Activated naive CD8-positive, alpha-beta T cell (primary cell): Measurements from ENCODE around the gene CTDSPL.
"Not testable (repeated sequence)": the region's sequence is repeated elsewhere in the genome, so short reads cannot be mapped to it uniquely, and the experiment has no call there.

Source experiments
- H3K27ac Mint-ChIP-seq: one replicate; pipeline ENCODE4 v1.8.0; 2021; ENCODE audit warnings: mixed read lengths
- H3K27me3 Mint-ChIP-seq: one replicate; pipeline ENCODE4 v1.8.0; 2021; ENCODE audit warnings: mixed read lengths
- H3K36me3 Mint-ChIP-seq: one replicate; pipeline ENCODE4 v1.8.0; 2021; ENCODE audit warnings: mixed read lengths
- H3K4me1 Mint-ChIP-seq: one replicate; pipeline ENCODE4 v1.8.0; 2021; ENCODE audit warnings: low read depth, mixed read lengths
- H3K4me3 Mint-ChIP-seq: one replicate; pipeline ENCODE4 v1.8.0; 2021; ENCODE audit warnings: mild to moderate bottlenecking, mixed read lengths
- H3K9me3 Mint-ChIP-seq: one replicate; pipeline ENCODE4 v1.8.0; 2021; ENCODE audit warnings: low read depth, mixed read lengths

Gene CTDSPL

DNA sequence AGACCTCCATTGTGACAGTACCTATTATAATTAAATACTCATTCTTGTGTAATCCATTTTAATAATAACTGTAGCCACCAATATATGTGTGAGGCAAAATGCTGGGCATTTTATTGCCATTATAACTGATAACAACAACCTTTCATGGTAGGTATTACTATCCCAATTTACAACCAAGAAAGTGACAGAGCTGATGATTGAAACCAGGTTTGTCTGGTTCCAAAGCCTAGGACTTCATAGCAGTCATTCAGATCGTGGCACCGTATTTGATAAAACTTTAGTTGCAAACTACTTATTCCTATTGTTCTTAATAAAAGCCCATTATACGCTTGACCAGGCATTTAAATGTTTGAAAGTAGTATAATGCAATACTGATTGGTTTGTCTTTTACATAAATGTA lies 102.5 kb downstream of the CTDSPL start:
- no peaks in the 10 kb centered on the region for H3K27me3 Mint-ChIP-seq
- no peaks in the 10 kb centered on the region for H3K9me3 Mint-ChIP-seq
- no peaks in the 10 kb centered on the region for H3K36me3 Mint-ChIP-seq
- no peak overlapping the region for H3K27ac Mint-ChIP-seq
- no peaks in the 10 kb centered on the region for H3K4me1 Mint-ChIP-seq
- H3K4me3 Mint-ChIP-seq: no peak overlapping the region

DNA sequence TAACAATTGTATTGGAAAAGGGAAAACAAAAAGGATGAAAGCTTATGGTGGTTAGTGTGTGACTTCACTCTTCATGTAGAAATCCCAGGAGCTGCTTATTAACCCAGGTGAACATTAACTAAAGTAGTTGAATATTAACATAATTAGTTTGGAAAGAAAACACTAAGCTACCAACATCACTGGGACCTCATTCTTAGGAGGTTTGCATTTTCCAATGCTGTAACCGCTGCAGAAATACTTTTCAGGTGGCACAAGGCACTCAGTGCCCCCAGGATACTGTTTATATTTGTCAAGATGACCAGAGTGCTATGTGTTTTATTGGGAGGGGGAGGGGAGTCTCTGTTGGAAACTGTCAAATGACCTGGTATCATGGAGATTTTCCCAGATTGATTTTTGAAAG lies 103.0 kb downstream of the CTDSPL start:
- Mint-ChIP-seq H3K27ac (no peak overlapping the region), H3K36me3 (no peaks in the 10 kb centered on the region), H3K4me1 (no peaks in the 10 kb centered on the region), H3K27me3 (no peaks in the 10 kb centered on the region), H3K9me3 (no peaks in the 10 kb centered on the region), H3K4me3 (no peak overlapping the region)

DNA sequence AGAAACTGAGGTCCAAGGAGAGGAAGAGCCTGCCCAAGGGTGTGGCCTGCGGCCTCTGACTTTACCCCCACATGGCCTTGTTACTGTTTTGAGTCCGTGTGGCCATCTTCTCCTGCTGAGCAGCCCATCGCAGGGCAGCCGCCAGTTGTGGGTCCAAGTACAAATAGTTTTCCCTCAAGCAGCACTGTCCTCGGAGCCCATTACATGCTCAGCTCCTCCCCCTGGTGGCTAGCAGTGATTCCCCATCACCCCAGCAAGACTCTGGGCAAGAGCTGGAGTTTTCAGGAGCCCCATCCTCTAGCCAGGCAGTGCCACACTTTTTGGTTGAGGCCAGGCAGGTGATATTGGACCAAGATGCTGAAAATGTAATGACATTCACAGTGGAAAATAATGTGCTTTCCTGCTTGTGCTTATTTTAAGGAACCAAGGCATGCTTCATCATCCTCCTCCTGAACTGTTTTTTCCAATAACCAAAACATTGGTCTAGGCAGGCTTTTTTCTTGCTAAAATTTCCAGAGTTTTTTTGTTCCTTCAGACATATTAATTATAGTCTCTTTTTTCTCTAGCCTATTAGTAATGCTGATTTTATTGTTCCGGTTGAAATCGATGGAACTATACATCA lies 105.7 kb downstream of the CTDSPL start:
- Mint-ChIP-seq H3K9me3 (no peaks in the 10 kb centered on the region), H3K4me1 (no peaks in the 10 kb centered on the region), H3K27me3 (no peaks in the 10 kb centered on the region), H3K4me3 (no peak overlapping the region), H3K36me3 (no peaks in the 10 kb centered on the region), H3K27ac (no peak overlapping the region)

DNA sequence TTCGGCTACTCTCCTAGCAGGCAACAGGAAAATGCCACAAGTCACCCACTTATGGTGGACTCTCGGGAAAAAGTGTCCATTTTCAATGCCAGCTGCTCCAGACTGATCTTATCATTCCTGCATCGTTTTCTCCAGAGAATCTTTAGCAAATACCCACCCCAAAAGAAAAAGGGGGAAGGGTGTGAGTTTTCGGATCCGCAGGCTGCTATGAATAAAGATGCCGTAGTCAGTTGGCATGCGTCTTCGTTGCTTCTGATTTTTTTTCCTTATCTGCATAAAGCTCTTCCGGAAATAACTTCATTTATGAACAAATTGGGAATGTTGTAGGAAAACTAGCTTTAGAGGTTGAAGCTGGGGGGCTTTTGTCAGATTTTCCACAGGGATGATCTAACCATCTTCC lies 106.5 kb downstream of the CTDSPL start:
- H3K27ac Mint-ChIP-seq: no peak overlapping the region
- H3K9me3 Mint-ChIP-seq: no peaks in the 10 kb centered on the region
- H3K4me3 Mint-ChIP-seq: no peak overlapping the region
- no peaks in the 10 kb centered on the region for H3K27me3 Mint-ChIP-seq
- H3K4me1 Mint-ChIP-seq: no peaks in the 10 kb centered on the region
- H3K36me3 Mint-ChIP-seq: no peaks in the 10 kb centered on the region

DNA sequence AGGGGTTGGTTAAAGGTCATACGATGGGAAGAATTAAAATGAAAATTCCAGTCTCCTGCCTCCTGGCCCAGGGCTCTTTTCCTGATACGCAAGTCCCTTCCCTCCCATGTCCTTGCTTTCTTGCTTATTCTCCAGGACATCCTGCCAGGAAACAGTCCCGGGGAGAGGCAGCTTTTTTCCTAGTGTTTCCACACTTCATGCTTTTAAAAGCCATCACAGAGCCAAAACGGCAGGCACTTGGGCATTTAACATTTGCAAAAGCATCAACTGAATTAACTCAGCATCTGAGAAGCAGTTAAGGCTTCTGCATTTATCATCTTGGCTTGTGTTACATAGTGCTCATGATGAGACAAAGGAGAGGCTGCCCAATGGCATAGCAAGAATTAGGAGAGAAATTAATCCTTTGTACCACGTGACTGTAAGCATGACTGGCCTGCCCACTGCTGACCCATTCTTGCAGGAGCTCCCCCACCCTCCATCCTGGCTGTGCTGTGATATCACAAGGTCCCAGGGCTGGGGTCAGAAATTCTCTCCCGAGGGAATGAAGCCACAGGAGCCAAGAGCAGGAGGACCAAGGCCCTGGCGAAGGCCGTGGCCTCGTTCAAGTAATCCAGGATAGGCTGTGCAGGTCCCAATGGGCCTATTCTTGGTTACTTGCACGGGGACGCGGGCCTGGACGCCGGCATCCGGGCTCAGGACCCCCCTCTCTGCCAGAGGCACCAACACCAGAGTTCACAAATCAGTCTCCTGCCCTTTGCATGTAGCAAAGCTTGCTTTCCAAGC lies 107.3 kb downstream of the CTDSPL start:
- no peaks in the 10 kb centered on the region for H3K27me3 Mint-ChIP-seq
- no peaks in the 10 kb centered on the region for H3K9me3 Mint-ChIP-seq

DNA sequence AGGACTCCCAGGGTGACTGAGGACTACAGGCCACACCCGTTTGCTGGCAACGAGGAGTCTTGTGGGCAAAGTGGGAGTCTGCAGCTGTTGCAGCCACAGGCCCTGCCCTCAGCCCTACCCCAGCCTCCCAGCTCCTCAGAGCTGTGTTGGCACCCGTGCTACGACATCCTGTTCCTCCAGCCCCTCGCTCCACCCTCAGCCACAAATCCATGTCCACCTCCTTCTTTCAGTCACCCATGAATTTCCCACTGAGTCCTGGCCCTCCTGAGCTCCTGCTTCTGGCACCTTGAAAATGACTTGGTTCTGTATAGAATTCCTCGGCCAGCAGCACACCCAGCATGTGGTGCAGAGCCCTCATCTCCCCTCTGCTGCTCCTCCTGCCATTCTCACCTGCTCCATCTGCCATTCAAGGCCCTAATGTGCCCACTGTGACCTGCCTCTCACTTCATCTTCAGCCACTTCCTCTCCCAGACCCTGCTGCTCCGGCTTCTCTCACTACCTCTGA lies 108.0 kb downstream of the CTDSPL start:
- H3K4me1 Mint-ChIP-seq: no peaks in the 10 kb centered on the region
- H3K27ac Mint-ChIP-seq: no peak overlapping the region
- no peaks in the 10 kb centered on the region for H3K27me3 Mint-ChIP-seq
- no peak overlapping the region for H3K4me3 Mint-ChIP-seq
- H3K9me3 Mint-ChIP-seq: no peaks in the 10 kb centered on the region
- no peaks in the 10 kb centered on the region for H3K36me3 Mint-ChIP-seq

More for the DNA sequence above, 107.3 kb downstream of the CTDSPL start:
- no peaks in the 10 kb centered on the region for H3K36me3 Mint-ChIP-seq
- H3K4me3 Mint-ChIP-seq: no peak overlapping the region
- H3K4me1 Mint-ChIP-seq: no peaks in the 10 kb centered on the region
- H3K27ac Mint-ChIP-seq: no peak overlapping the region

DNA sequence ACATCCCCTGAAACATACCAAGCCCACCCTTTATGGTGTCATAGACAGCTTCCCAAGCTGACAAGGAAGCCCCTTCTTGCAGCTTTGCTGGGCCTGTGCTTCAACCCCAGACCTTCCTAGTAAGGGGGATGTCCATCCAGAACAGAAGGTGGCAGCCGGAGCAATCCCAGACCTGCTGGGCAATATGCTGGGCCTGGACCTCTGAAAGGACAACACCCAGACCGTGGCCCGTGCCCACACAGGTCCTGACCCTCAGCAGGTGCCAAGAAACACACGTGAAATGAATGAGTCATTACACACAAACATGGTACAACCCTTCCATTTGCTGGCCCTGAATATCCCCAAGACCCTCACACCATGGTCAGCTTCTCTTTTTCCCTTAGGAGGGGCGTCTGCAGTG lies 109.1 kb downstream of the CTDSPL start:
- Mint-ChIP-seq H3K27ac (no peak overlapping the region), H3K9me3 (no peaks in the 10 kb centered on the region), H3K4me3 (no peak overlapping the region), H3K27me3 (no peaks in the 10 kb centered on the region), H3K36me3 (no peaks in the 10 kb centered on the region), H3K4me1 (peaks cover 4% of the 10 kb centered on the region)

DNA sequence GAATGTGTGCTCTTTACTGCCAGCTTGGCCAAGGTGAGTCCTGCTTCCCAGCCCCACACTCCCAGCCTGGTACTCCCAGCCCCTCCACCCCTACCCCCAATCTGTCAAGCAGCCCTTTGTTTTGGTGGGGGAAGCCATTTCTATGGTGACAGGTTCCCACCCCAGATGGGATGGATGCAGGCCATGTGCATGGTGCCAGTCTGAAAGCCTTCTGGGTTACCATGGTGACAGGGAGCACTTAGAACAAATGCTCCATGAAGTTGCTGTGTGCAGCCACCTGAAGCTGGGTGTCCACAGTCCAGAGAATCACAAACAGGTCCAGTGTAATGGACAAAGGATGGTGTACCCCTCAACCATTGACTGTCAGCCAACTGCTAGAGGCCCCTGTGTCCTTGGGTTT lies 109.8 kb downstream of the CTDSPL start:
- H3K27me3 Mint-ChIP-seq: no peaks in the 10 kb centered on the region
- no peaks in the 10 kb centered on the region for H3K36me3 Mint-ChIP-seq
- H3K4me1 Mint-ChIP-seq: peaks cover 4% of the 10 kb centered on the region
- H3K9me3 Mint-ChIP-seq: no peaks in the 10 kb centered on the region
- no peak overlapping the region for H3K4me3 Mint-ChIP-seq
- no peak overlapping the region for H3K27ac Mint-ChIP-seq

DNA sequence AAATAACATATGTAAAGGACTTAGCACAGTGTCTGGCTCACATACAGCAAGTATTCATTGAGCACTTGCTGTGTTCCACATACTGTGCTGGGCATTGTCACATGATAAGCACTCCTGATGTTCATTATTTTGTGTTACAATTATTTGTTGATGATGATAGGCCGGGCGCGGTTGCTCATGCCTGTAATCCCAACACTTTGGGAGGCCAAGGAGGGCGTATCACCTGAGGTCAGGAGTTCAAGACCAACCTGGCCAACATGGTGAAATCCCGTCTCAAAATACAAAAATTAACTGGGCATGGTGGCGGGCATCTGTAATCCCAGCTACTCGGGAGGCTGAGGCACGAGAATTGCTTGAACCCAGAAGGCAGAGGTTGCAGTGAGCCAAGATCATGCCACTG lies 110.4 kb downstream of the CTDSPL start:
- H3K4me3 Mint-ChIP-seq, H3K36me3 Mint-ChIP-seq, H3K4me1 Mint-ChIP-seq, H3K27me3 Mint-ChIP-seq, H3K9me3 Mint-ChIP-seq, H3K27ac Mint-ChIP-seq: not testable (repeated sequence)

DNA sequence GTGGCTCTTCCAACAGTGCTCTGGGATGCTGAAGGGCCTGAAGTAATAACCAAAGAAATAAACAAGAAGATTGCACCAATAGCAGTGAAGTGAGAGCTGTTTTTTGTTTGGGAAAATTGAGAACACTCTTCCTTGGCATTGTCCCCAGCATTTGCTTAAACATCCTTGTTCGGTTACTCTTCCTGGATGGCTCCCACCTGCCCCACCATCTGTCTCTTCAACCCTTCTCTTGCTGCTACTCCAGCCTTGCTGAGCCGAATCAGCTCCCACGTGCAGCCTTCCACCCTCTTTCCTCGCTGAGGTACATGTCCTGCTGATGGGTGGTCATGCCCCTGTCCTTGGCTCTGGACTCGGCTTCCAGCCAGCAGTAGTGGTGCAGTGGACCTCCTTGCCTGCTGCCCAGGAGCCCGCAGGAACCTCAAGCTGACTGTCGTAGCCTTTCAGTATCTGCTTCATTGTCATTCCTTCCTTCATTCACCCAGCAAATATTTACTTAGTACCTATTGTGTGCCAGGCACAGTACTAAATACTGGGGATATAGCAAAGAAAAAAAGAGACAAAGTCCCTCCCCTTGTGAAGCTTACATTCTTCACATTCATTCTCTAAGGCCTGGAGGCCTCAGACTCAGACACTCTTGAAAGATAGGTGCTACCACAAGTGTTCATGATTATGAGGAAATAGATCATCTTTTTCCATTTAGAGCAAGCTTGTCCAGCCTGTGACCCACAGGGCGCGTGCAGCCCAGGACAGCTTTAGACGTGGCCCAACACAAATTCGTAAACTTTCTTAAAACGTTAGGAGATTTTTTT lies 111.8 kb downstream of the CTDSPL start:
- Mint-ChIP-seq H3K4me3 (no peak overlapping the region), H3K9me3 (no peaks in the 10 kb centered on the region), H3K4me1 (peaks cover 4% of the 10 kb centered on the region), H3K36me3 (no peaks in the 10 kb centered on the region), H3K27me3 (no peaks in the 10 kb centered on the region), H3K27ac (no peak overlapping the region)

DNA sequence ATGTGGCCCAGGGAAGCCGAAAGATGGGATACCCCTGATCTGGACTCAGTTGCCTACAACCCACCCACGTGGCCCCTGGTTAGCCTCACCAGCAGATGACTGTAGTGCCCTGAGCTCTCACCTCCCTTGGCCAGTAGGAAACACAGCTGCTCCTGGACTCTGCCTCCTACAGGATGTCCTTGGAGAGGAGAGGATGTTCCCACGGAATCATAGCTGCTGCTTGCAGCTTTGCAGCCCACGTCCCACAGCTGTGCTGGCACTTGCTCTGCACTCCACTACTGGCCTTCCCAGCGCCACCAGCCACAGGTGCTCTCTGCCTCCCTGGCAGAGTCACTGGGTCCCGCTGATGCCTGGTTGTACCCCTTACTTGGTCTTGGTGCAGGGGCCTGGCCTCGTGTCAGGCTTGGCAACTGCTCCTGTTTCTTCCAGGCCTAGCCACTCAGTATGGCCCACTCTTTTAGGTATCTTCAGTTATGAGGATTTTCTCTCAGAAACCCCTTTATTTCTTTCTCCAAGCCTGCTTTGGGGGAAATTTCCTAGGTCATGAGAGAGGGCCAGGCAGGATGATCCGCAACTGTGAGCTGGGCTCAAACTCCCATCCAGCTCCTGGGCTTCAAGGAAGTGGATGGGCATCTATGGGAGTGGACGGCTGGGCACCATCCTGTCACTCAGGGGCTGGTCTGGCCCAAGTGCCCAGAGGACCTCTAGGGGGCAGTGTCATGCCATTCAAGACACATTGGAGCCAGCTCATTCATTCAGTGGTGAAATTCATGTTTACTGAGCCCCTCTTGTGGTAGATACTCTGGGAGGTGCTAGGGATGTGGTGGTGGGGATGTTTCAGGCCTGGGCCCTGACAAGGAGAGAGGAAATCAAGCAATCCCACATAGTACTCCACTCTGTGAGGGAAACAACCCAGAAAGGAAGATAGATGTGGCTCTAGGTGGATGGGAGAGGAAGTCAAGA lies 112.7 kb downstream of the CTDSPL start:
- Mint-ChIP-seq H3K27ac (no peak overlapping the region), H3K9me3 (no peaks in the 10 kb centered on the region), H3K36me3 (no peaks in the 10 kb centered on the region)

DNA sequence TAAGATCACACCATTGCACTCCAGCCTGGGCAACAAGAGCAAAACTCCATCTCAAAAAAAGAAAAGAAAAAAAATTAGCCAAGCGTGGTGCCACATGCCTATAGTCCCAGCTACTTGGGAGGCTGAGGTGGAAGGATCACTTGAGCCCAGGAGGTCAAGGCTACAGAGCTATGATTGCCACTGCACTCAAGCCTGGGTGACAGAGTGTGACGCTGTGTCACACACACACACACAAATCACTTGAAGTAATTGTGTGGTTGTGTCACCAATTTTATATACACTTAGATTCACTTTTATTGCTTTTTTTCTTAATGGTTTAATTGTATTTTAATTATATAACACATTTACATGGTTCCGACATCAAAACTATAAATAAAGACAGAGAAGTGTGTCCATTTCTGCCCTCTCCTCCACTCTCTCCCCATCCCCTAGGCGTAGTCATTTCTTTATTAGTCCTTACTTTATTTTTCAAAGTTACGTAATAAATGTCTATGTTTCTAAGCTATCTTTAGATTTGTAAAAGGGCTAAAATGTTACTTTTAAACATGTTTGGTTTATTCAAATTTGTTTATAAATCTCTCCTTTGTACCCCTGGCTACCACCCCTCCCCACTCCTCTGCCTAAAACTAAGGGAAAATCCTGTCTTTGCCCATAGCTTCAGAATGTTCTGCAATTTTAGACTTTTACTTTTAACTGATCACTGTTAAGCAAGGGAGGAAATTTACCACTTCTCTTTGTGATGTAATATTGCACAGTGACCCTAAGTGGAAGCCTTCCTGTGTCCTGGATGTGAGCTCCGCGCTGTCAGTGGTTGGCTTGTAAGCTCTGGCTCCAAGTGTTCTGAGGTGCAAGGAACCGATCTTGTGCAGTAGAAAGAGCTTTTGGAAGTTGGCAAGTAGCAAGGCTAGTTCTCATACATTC lies 118.1 kb downstream of the CTDSPL start:
- Mint-ChIP-seq H3K4me3 (no peak overlapping the region), H3K9me3 (no peaks in the 10 kb centered on the region), H3K4me1 (peaks cover 2% of the 10 kb centered on the region), H3K36me3 (no peaks in the 10 kb centered on the region), H3K27ac (no peak overlapping the region), H3K27me3 (no peaks in the 10 kb centered on the region)

More for the DNA sequence above, 112.7 kb downstream of the CTDSPL start:
- Mint-ChIP-seq H3K4me3 (no peak overlapping the region), H3K4me1 (peaks cover 4% of the 10 kb centered on the region), H3K27me3 (no peaks in the 10 kb centered on the region)

DNA sequence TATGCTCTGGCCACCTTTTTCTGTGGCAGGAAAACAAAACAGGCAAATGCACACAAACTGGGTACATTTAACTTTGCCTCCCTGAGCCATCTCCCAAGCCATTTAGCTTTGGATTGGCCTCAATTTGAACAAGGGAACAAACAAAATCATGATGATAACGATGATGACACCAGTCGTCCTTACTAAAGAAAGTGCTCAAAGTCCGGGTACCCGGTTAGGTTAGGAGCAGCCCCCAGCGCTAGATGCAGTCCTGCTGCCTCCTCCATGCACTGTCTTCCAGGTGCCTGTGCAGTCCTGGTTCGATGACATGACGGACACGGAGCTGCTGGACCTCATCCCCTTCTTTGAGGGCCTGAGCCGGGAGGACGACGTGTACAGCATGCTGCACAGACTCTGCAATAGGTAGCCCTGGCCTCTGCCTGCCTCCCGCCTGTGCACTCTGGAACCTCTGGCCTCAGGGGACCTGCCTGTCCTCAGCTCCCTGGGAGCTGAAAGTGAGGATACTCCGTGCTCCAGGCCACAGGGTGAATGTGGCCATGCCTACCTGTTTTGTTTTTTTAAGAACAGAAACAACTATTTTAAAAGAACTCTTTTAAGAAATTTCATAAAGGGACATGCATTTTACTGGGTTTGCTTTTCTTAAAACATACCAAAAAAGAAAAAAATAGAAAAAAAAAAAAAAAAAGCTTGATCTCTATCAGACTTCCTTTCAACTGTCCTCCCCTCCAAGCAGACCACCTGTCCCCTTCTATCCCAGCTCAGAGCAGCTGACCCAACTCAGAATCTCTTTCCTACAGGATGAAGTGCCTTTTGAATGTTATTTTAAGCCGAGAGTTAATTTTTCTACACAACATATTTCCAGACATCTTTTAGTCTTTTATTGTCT lies 119.0 kb downstream of the CTDSPL start:
- Mint-ChIP-seq H3K27ac (no peak overlapping the region), H3K4me3 (no peak overlapping the region), H3K36me3 (no peaks in the 10 kb centered on the region), H3K27me3 (no peaks in the 10 kb centered on the region), H3K9me3 (no peaks in the 10 kb centered on the region), H3K4me1 (no peaks in the 10 kb centered on the region)
